Neural cell (in vitro differentiated cells): ENCODE measurements around the gene SLC2A5.

ENCODE experiments used
- POLR2AphosphoS5 ChIP-seq: IDR thresholded peaks from 2 replicates; pipeline ENCODE4 v1.6.1; 2012
- RAD21 ChIP-seq: fragments of 450-650 bp; conservative IDR thresholded peaks from 2 replicates; pipeline ENCODE4 v1.6.1; 2014; ENCODE audit warnings: antibody characterized with exemption, mild to moderate bottlenecking, moderate library complexity
- TF ChIP-seq, protein P1 (sequence below): fragments of 450-650 bp; IDR thresholded peaks from 2 replicates; pipeline ENCODE4 v1.5.1; 2014; ENCODE audit warnings: antibody characterized with exemption, mild to moderate bottlenecking, moderate library complexity; ENCODE audit not compliant: poor library complexity, severe bottlenecking

GRCh38 chr1:9008236-9008635, 61.2 kb downstream of the SLC2A5 start:
- TF ChIP-seq POLR2AphosphoS5 (no peak), RAD21 (no peak)
- TF ChIP-seq, protein P1, sequence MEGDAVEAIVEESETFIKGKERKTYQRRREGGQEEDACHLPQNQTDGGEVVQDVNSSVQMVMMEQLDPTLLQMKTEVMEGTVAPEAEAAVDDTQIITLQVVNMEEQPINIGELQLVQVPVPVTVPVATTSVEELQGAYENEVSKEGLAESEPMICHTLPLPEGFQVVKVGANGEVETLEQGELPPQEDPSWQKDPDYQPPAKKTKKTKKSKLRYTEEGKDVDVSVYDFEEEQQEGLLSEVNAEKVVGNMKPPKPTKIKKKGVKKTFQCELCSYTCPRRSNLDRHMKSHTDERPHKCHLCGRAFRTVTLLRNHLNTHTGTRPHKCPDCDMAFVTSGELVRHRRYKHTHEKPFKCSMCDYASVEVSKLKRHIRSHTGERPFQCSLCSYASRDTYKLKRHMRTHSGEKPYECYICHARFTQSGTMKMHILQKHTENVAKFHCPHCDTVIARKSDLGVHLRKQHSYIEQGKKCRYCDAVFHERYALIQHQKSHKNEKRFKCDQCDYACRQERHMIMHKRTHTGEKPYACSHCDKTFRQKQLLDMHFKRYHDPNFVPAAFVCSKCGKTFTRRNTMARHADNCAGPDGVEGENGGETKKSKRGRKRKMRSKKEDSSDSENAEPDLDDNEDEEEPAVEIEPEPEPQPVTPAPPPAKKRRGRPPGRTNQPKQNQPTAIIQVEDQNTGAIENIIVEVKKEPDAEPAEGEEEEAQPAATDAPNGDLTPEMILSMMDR: no peak
